Endometrial microvascular endothelial cells (primary cell): ENCODE results near the gene SAXO2. TPM values are rescaled to one million over a fixed set of nuclear protein-coding genes. Genes with fewer than 3 reads are reported as not detected.
"Not testable (repeated sequence)": the region's sequence is repeated elsewhere in the genome, so short reads cannot be mapped to it uniquely, and the experiment has no call there.

Experiments used
- in situ Hi-C: cut with HindIII; loops from 2 replicates; pipeline ENCODE4 v1.10.0; 2017; ENCODE audit warnings: low sequenced_read_pairs, low pct_unique_long_range_greater_than_20kb; ENCODE audit errors: inconsistent ontology term
- total RNA-seq: library from RNA; depleted of rRNA; stranded (reverse); fragments of >200 nt; gene quantifications from one replicate; pipeline ENCODE4 v1.2.3, GENCODE V29; 2015; ENCODE audit errors: inconsistent ontology term

Gene SAXO2
- total RNA-seq, 1 donor from 2014 or later = 0.37 TPM

DNA sequence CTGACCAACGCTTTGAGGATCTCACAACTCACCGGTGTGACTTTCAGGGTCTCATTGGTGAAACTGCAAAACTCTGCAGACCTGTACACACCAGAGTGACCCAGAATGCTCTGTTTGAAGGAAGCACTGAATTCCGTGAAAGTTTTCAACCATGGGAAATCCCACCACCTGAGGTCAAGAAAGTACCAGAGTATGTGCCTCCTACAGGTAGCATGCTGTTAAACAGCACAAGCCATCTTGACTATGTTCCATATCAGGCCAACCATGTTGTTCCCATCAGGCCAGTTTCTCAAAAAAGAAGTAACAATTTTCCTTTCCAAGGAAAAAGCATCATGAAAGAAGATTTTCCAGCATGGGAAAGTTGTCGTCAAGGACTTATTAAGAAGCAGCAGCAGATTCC lies 19.8 kb downstream of the SAXO2 start:
- in situ Hi-C loops = not testable (repeated sequence)

DNA sequence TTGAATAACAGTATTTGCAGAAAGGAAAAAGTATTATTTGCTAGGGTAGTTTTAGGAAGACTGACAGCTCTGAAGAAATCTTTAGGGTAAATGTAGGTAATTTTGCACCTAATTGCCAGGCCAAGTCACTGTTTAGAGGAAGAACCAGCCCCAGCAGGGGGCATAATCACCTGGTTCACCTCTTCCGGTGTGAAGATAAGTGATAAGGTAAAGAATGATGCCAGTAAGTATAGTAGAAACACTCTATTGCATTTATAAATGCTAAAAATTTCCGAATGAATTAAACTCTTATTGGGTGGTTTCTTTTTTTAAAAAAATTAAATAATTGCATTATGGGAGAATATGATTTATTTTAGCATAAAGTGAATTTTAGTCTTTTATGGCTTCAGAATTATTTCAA lies 21.8 kb downstream of the SAXO2 start:
- in situ Hi-C loops = not testable (repeated sequence)

DNA sequence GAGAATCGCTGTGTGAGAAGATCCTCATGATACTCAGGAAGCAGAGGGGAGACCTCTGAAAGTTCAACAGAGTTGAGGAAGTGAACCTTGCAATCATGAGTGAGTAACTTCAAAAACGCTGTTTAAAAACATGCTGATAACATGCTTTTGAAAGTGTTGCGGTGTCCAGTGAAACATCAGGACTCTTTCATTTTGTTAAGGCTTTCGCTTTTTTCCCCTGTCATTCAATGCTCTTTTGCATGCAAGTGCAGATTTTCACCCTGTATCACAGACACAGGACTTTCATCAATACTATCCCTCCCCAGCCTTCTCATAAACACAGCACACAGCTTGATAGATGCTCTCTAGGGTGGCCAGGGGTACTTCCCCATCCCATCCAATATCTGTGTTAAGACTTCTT lies 23.9 kb downstream of the SAXO2 start:
- in situ Hi-C loops = not testable (repeated sequence)

DNA sequence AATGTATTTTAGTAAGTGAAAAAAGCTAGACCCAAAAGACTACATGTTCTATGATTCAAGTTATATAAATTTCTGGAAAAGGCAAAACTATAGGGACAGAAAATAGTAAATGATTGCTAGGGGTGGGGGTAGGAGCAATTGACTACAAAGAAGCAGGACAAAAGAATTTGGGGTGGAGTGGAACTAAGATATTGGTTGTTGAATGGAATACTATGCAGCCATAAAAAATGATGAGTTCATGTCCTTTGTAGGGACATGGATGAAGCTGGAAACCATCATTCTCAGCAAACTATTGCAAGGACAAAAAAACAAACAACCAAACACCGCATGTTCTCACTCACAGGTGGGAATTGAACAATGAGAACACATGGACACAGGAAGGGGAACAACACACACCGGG lies 25.6 kb downstream of the SAXO2 start:
- in situ Hi-C loops = not testable (repeated sequence)

DNA sequence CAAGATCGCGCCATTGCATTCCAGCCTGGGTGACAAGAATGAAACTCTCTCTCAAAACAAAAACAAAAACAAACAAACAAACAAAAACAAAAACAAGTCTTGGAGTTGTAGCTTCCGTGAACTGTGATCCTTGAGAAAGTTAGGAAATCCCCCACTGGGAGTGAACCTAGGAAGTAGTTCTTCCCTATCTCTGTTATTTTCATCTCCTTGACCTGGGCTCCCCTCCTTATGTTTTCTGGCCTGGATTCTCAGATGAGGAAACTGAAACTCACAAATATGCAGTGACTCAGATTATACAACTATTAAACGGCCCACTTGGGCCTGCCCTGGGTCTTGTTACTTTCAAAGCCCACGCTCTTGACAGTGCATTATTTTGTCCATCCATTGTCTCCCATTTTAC lies 29.7 kb downstream of the SAXO2 start:
- in situ Hi-C loops = no loop called here

DNA sequence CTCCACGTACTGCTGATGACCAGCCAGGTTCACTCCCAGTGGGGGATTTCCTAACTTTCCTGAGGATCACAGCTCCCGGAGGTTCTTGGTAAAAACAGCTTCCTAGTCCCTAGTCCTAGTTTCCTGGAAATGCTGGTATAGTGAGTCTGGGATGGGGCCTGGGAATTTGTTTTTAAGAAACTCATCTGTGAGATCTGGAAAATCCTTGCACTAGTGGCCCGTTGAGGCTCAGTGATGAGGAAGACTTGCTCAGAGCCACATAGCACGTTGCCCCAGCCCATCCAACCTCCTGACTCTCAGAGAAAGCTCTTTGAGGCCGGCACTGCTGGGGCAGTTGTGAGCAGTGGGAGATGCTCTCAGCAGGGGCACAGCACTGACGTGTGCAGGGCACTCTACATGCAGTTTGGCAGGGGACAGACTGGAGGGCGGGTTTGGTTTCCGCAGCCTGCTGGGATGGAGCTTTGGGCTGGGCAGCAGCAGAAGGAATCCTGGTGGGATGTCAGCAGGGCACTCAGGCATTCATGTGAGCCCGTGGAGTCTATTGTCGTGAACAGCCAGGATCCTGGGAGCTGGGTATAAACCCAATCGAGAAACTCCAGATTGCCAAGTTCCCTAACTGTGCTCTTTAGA lies 31.6 kb downstream of the SAXO2 start:
- in situ Hi-C loops = no loop called here

DNA sequence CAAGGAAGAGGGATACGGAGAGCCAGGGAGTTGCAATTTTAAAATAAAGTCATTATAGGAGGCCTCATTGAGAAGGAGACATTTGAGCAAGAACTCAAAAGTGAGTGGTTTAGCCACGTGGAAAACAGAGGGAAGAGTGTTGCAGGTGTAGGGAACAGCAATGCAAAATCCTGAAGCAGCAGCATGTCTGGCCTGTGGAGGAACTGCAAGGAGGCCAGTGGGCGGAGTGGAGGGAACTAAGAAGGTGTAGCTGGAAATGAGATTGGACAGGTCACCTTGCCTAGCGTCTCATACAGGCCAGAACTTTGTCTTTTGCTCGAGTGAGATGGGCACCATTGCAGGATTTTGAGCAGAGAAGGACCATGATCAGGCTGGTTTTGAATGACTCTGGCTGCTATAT lies 34.9 kb downstream of the SAXO2 start:
- in situ Hi-C loops = no loop called here

DNA sequence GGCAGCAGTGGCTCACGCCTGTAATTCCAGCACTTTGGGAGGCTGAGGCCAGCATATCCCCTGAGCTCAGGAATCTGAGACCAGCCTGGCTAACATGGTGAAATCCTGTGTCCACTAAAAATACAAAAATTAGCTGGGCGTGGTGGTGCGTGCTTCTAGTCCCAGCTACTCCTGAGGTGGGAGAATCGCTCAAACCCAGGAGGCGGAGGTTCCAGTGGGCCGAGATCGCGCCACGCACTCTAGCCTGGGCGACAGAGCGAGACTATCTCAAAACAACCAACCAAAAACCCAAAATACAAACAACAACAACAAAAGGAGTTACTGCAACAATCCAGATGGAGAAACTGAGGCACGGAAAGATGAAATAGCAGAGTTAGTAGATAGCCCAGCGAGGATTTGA lies 35.4 kb downstream of the SAXO2 start:
- in situ Hi-C loops = no loop called here

DNA sequence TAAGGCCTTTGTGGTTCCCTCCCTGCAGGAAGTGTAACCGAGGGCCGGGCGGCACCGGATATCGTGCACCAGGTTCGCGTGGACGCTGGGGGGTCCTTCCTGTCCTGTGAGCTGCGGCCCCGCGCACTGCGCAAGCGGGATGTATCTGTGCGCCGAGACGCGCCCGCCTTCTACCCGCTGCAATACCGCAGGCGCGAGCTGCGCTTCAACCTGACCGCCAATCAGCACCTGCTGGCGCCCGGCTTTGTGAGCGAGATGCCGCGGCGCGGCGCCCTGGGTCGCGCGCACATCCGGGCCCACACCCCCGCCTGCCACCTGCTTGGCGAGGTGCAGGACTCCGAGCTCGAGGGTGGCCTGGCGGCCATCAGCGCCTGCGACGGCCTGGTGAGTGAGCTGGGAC lies 35.9 kb downstream of the SAXO2 start:
- in situ Hi-C loops = no loop called here

DNA sequence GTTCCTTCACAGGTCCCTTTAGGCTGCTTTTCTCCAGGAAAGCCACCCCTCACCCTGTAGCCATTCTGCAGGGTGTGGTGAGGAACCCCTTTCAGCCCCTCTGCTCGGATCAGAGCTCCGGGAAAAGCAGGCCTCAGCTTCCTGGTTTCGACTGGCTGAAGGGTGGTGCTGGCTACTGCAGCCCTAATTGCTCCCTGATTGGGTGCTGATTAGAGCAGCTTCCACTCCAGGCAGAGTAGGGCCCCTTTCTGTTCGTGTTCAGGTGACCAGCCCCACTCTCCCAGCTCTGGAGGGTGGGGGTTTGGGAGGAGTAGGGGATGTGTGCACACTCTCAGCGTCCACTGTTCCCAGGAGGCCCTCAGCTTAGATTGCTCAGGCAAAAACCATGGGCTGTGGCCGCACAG lies 36.9 kb downstream of the SAXO2 start:
- in situ Hi-C loops = not testable (repeated sequence)

DNA sequence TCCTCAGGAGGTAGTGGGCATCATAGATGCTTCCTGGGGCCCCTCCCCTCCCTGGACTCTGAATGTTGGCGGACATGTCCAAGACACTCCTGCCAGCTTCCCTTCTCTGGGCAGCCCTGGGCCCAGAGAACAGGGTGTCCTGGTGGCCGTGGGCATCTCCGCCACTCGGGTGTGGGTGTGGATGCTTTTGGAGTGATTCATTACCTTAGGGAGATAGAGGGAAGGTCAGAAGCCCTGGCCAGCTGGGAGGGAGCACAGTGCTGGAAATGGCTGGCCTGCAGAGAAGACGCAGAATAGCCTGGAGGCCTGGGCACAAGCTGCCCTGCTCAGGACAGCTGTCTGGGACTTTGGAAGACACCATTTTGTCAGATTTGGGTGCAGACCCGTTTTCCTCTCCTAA lies 37.7 kb downstream of the SAXO2 start:
- in situ Hi-C loops = not testable (repeated sequence)

DNA sequence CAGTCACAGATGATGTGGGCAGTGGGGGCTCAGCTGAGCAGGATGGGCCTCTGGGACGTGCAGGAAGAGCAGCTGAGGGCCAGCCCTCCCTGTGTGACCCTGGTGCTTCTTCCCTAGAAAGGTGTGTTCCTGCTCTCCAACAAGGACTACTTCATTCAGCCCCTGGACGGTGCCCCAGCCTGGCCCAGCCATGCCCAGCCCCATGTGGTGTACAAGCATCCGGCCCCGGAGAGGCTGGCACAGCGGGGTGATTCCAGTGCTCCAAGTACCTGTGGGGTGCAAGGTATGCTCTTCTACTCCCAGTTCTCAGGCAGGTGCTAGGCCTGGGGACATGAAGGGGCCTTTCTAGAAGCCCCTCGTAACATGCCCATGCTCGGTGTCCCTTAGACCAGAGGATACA lies 38.3 kb downstream of the SAXO2 start:
- in situ Hi-C loops = no loop called here

DNA sequence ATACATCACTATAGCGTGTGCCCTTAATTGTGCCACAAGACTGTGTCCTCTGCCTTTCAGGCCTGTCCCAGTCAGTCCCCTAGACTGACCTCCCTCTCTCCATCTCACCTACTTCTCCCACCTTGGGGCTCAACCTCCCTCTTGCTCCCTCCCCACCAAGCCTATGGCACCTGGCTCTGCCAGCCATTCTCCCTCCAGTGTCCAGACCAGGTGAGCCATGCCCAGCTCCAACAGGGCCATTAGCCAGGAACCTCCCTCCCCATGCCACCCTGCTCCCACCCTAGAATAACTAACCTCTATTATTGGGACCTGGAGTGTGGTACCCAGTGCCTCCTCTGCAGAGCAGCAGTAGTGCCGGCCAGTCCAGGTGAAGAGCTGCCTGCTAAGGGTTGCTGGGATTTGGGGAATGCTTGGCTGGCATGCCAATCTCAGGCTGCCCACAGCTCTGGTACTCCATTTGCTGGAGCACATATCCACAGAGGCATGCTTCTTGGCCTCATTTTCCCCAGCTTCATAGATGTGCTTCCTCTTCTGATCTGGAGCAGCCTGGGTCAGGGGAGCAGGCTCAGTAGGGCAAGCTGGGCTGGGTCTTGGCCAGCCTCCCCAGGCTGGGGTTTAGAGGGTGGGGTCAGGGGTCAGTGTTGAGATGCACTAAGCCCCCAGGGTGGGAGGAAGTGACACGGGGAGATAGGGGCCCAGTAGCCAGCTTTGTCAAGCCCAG lies 38.8 kb downstream of the SAXO2 start:
- in situ Hi-C loops = no loop called here

DNA sequence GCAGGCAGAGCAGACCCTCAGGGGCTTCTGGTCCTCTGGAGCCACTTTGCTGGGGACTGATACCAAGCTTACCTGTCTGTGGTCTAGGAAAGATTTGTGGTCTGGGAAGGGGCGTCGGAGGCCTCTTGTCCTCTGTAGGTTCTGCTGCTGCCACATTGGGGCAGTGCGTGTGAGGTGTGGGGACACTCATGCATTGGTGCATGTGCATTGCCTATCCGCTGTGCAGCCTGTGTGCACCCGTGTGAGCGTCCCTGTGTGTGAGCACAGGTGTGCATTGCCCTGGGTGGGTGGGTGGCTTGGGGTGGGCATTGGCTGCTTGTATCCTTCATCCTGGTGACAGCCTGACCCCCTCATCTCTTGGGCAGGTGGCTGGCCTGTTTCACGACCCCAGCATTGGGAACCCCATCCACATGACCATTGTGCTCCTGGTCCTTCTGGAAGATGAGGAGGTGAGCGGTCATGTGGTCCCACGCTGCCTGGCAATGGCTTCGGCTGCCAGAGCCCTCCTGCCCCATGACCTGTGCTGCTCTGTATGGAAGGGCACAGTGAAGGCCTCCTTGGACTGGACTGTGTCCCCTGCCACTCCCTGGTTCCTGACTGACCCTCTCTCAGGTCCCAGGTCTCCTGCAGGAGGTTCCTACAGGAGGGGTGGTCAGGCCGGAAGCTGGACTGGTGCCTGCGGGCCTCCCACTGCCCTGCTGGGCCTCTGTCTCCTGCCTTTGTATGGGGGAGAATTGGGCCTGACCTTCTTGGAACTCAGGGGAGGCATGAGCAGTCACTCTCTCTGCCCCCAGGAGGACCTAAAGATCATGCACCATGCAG lies 41.5 kb downstream of the SAXO2 start:
- in situ Hi-C loops = no loop called here

DNA sequence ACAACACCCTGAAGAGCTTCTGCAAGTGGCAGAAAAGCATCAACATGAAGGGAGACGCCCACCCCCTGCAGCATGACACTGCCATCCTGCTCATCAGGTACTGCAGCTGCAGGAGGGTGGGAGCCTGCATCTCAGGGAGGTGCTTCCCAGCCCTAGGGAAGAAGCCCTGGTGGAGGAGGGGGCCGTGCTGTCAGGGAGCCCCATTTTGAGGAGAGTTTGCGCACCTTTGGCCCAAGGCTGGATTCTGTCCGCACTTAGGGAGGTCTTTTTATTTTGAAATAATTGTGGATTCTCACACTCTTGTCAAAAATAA lies 42.1 kb downstream of the SAXO2 start:
- in situ Hi-C loops = no loop called here

DNA sequence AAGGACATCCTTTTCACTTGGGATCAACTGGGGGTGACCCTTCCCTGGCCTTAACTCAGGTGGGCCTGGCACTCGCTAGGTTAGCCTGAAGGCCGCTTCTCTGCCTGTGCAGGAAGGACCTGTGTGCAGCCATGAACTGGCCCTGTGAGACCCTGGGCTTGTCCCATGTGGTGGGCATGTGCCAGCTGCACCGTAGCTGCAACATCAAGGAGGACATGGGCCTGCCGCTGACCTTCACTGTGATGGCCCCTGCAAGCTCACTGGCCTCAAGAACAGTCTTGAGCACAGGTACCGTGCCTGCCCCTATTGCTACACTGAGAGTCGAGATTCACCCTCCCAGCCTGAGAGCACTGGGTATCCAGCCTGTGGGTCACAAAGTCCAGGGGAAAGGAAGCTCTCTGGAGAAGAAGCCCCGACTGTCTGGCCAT lies 43.0 kb downstream of the SAXO2 start:
- in situ Hi-C loops = no loop called here

DNA sequence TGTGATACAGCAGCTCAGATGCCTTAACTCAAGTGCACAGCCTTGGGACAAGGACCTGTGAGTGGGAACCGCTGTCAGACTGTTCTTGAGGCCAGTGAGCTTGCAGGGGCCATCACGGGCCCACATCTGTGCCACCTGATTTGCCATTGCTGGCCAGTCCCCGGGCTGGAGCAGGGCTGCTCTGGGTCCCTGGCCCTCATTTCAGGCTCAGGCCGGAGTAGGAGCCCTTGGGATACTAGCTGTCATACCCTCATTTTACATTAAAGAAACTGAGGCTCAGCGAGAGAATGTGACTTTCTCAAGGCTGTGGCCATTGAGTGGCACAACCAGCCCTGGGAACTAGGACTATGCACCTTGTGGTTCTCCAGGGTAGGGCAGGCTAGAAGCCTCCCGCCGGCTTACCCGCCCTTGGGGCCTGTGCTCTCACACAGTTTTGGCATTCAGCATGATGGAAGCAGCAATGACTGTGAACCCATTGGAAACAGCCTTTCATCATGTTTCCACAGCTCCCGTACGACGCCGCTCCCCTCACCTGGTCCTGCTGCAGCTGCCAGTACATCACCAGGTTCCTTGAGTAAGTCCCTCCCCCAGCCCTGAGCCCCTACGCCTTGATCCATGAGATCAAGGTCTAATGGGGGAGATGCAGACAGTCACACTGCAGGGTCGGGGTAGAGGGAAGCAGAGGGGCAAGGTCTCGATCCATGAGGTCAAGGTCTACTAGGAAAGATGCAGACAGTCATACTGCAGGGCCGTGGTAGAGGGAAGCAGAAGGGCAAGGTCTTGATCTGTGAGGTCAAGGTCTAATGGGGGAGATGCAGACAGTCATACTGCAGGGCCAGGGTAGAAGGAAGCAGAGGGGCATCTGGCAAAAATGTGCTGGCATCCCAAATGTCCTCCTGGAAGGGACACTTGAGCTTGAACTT lies 44.4 kb downstream of the SAXO2 start:
- in situ Hi-C loops = no loop called here

DNA sequence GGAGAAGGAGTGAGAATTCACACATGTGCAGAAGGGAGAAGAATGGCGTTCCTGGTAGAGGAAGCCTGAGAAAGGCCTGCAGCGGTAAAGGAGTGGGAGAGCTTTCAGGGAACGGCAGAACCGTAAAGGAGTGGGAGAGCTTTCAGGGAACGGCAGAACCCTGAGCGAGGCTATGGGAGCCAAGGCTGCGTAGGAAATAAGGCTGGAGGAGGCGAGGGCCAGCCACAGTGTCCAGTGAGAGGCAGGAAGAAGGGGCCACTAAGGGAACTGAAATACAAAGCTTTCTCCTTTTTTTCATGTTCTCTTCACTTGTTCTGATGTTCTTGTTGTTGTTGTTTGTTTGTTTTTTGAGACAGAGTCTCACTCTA lies 45.1 kb downstream of the SAXO2 start:
- in situ Hi-C loops = no loop called here

DNA sequence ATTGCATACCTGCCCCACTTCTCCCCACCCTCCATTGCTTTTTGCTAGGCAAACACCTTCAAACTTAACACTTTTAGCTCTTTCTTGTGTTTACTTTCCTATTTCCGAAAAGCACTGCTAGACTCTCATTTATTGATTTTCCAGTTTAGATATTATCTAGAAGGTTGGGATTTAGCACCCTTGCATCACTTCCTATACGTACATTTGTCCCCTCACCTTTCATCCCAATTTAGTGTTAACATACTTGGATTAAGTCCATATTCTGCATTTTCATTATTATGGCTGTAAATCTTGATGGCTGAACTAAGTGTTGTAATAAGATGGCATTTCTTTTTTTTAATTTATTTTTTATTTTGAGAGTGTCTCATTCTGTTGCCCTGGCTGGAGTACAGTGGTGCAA lies 47.2 kb downstream of the SAXO2 start:
- in situ Hi-C loops = no loop called here
